Fibroblast of mammary gland (primary cell): ENCODE measurements around the gene FERMT2.
"Not testable (repeated sequence)": the region's sequence is repeated elsewhere in the genome, so short reads cannot be mapped to it uniquely, and the experiment has no call there.

Experiments
- DNase-seq: peaks from one replicate; pipeline ENCODE4 v3.0.0-alpha.2; 2010; ENCODE audit warnings: low read depth
- H3K4me3 ChIP-seq: 2 replicates; pipeline ENCODE4 v1.5.1; 2011; ENCODE audit warnings: low read depth, mild to moderate bottlenecking, low read length, moderate library complexity; ENCODE audit not compliant: control insufficient read depth
- CTCF ChIP-seq: conservative IDR thresholded peaks from 2 replicates; pipeline ENCODE4 v1.5.1; 2011; ENCODE audit warnings: low read depth, low read length, inconsistent platforms; ENCODE audit not compliant: control insufficient read depth, insufficient read depth

Gene FERMT2

GRCh38 chr14:52929192-52929807, 21.6 kb downstream of the FERMT2 start:
- no peak overlapping the region for H3K4me3 ChIP-seq
- DNase-seq, result no peak
- TF ChIP-seq CTCF, result no peak

- no peak overlapping the region for H3K4me3 ChIP-seq
- no peak for TF ChIP-seq CTCF
- peak; percentile 69 for DNase-seq
Observed at GRCh38 chr14:52926953-52927352, 23.9 kb downstream of the FERMT2 start.

- TF ChIP-seq CTCF, result peak; percentile 14
- no peak for DNase-seq
- H3K4me3 ChIP-seq, result no peak overlapping the region
Observed at GRCh38 chr14:52923902-52924575, 26.8 kb downstream of the FERMT2 start.

- DNase-seq, result peak; percentile 59
- TF ChIP-seq CTCF, result no peak
- no peak overlapping the region for H3K4me3 ChIP-seq
Observed at GRCh38 chr14:52922656-52923055, 28.2 kb downstream of the FERMT2 start.

- no peak for TF ChIP-seq CTCF
- DNase-seq, result no peak
Observed at GRCh38 chr14:52922059-52922458, 28.8 kb downstream of the FERMT2 start.

GRCh38 chr14:52920411-52920810, 30.4 kb downstream of the FERMT2 start:
- not testable (repeated sequence) for DNase-seq, H3K4me3 ChIP-seq

More at GRCh38 chr14:52922059-52922458, 28.8 kb downstream of the FERMT2 start:
- no peak overlapping the region for H3K4me3 ChIP-seq

GRCh38 chr14:52919971-52920370, 30.9 kb downstream of the FERMT2 start:
- no peak overlapping the region for H3K4me3 ChIP-seq
- TF ChIP-seq CTCF, result no peak
- DNase-seq, result no peak
